HUES6 (cell line): ENCODE data around the gene ZBTB16.

Source experiments
- H3K27ac ChIP-seq: 2 replicates; pipeline ENCODE4 v1.7.0; 2013; ENCODE audit warnings: low read depth, mild to moderate bottlenecking, low read length, inconsistent platforms
- H3K27me3 ChIP-seq: 2 replicates; pipeline ENCODE4 v1.6.1; 2013; ENCODE audit warnings: low read length; ENCODE audit not compliant: control insufficient read depth, insufficient read depth
- H3K36me3 ChIP-seq: 2 replicates; pipeline ENCODE4 v1.6.1; 2013; ENCODE audit warnings: low read length; ENCODE audit not compliant: control insufficient read depth, insufficient read depth
- H3K4me1 ChIP-seq: 2 replicates; pipeline ENCODE4 v1.6.1; 2013; ENCODE audit warnings: low read length; ENCODE audit not compliant: control insufficient read depth, insufficient read depth
- H3K4me3 ChIP-seq: 2 replicates; pipeline ENCODE4 v1.5.1; 2013; ENCODE audit warnings: low read depth, low read length
- H3K9ac ChIP-seq: one replicate; pipeline ENCODE4 v1.6.1; 2013; ENCODE audit warnings: mild to moderate bottlenecking, low read length
- H3K9me3 ChIP-seq: 2 replicates; pipeline ENCODE4 v1.6.1; 2013; ENCODE audit warnings: low read depth, low read length; ENCODE audit not compliant: control insufficient read depth, insufficient read depth

The ZBTB16 gene

DNA sequence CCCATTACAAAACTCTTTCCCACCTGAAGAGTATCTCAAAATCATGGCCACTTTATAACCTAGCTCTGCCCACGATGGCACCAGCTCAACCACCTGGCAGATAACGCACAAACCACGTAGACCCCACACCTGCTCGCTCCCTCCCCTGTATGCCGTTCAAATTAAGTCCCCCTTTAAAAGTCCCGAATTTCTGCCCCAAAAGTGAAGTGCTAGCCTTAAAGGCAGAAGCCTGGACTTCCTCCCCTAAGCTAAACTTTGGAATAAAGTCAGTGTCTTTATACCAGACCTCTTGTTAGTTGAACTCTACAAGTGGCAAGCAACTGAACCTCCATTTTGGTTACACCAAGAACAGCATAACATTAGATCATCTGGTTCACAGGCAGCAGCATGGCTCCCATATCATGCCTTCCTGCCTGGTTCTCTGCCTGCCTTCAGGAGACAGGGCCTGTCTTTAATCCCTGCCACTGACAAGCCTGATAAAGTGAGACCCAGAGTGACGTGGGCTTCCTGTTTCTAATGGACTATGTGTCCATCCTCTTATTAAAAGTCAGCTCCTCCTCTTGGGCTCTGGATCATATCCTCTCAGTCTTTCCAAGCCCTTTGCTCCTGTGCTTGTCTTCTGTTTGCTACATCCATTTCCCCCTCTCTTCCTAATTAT is 204.1 kb downstream of the ZBTB16 start:
- H3K9ac ChIP-seq, result no peak overlapping the region
- no peaks in the 10 kb centered on the region for H3K9me3 ChIP-seq
- no peaks in the 10 kb centered on the region for H3K36me3 ChIP-seq
- H3K4me1 ChIP-seq, result peaks cover 11% of the 10 kb centered on the region; the same call in 1 of the 2 replicates
- H3K27ac ChIP-seq, result no peak overlapping the region
- H3K27me3 ChIP-seq, result no peaks in the 10 kb centered on the region
- no peak overlapping the region for H3K4me3 ChIP-seq

DNA sequence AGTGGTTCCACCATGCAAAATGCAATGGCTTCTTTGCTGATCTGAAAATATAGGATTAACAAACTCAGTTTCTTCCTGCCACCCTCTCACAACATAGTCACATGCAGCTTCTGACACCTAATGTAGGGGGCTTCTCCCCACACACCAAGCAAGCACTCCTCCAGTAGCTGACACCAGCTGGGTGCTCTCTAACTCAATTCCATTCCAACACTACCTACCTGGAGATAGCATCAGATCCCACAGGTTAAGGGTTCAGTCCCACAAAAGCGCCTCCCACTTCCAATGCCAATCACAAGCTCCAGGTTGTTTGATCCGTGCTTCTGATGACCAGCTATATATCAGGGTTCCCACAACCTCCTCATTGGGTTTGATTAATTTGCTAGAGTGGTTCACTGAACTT is 204.9 kb downstream of the ZBTB16 start:
- Histone ChIP-seq H3K27me3 (no peaks in the 10 kb centered on the region), H3K36me3 (no peaks in the 10 kb centered on the region), H3K9ac (no peak overlapping the region)

DNA sequence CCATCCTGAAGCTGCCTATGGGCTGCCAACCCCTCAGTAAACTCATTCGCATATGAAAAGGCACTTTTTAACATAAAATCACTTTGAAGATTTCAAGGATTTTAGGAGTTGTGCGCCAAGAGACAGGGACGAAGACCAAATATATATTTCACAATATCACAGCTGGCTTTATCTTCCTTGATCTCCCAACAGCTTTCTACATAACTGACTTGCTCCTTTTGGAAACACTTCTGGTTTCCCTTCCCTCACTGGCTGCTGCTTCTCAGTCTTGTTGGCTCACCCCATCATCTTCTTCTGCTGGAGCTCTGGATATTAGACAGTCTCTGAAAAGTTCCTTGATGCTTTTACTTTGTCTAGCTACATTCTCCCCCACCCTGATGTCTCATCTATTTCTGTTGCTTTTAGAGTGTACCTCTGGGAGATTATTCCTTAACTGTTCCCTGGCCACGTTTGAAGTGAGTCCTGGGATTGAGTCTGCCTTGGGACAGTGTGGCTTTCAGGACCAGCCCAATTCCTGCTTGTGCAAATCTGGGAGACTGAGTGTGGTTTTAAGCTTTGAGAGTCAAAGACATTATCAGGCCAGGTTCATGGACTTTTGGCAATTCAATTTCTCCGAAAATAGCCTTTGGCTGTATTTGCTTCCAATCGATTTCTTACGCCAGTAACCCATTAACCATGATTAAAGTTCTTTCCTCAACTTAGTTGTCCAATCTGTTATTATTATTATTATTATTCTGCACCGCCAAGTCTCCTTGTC is 205.8 kb downstream of the ZBTB16 start:
- Histone ChIP-seq H3K27me3 (no peaks in the 10 kb centered on the region), H3K4me1 (peaks cover 11% of the 10 kb centered on the region; the same call in 1 of the 2 replicates), H3K4me3 (no peak overlapping the region), H3K9me3 (no peaks in the 10 kb centered on the region; the same call in 1 of the 2 replicates), H3K36me3 (no peaks in the 10 kb centered on the region), H3K27ac (no peak overlapping the region), H3K9ac (no peak overlapping the region)

More for the DNA sequence above, 204.9 kb downstream of the ZBTB16 start:
- no peak overlapping the region for H3K27ac ChIP-seq
- peaks cover 11% of the 10 kb centered on the region; the same call in 1 of the 2 replicates for H3K4me1 ChIP-seq
- H3K4me3 ChIP-seq, result no peak overlapping the region
- no peaks in the 10 kb centered on the region for H3K9me3 ChIP-seq

DNA sequence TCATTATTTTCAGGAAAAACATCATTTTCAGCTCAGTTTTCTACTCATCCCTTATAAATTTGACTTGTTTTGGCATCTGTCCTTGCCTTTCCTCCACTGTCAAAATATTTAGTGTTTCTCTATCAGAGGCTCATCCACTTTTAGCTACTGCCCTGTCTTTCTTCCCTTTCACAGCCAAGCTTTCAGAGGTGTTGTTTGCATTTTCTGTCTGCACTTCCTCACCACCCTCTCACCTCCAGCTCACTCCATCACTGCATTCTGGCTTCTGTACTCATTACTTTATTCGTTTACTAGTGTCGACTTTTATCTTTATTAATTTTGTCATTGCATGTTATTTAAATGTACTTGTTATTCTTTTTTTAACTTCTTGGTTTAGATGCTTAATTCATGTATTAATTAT is 210.0 kb downstream of the ZBTB16 start:
- peaks cover 3% of the 10 kb centered on the region for H3K27me3 ChIP-seq
- no peak overlapping the region for H3K4me3 ChIP-seq
- no peak overlapping the region for H3K27ac ChIP-seq
- H3K9me3 ChIP-seq, result no peaks in the 10 kb centered on the region; the same call in 1 of the 2 replicates
- no peak overlapping the region for H3K9ac ChIP-seq
- H3K4me1 ChIP-seq, result peaks cover 9% of the 10 kb centered on the region; the same call in 1 of the 2 replicates
- no peaks in the 10 kb centered on the region for H3K36me3 ChIP-seq

DNA sequence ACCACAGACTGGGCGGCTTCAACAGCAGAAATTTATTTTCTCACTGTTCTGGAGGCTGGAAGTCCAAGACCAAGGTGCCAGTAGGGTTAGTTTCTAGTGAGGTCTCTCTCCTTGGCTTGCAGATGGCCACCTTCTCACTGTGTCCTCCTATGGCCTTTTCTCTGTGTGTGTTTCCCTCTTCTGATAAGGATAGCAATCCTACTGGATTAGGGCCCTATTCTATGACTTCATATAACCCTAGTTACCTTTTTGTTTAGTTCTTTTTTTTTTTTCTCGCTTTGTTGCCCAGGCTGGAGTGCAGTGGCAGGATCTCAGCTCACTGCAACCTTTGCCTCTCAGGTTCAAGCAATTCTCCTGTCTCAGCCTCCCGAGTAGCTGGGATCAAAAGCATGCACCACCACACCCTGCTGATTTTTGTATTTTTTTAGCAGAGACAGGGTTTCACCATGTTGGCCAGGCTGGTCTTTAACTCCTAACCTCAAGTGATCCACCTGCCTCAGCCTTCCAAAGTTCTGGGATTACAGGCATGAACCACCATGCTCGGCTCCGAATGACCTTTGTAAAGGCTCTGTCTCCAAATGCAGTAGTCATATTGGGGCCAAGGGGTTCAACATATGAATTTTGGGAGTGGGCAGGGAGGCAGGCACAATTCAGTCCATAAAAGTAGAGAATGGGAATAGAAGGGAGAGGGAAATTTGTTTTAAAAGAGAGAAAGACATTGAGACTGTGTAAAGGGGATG is 211.2 kb downstream of the ZBTB16 start:
- H3K27ac ChIP-seq, result no peak overlapping the region
- no peaks in the 10 kb centered on the region for H3K36me3 ChIP-seq
- no peaks in the 10 kb centered on the region; the same call in 1 of the 2 replicates for H3K9me3 ChIP-seq
- H3K4me1 ChIP-seq, result no peaks in the 10 kb centered on the region
- no peak overlapping the region for H3K4me3 ChIP-seq
- H3K9ac ChIP-seq, result no peak overlapping the region
- H3K27me3 ChIP-seq, result peaks cover 15% of the 10 kb centered on the region

DNA sequence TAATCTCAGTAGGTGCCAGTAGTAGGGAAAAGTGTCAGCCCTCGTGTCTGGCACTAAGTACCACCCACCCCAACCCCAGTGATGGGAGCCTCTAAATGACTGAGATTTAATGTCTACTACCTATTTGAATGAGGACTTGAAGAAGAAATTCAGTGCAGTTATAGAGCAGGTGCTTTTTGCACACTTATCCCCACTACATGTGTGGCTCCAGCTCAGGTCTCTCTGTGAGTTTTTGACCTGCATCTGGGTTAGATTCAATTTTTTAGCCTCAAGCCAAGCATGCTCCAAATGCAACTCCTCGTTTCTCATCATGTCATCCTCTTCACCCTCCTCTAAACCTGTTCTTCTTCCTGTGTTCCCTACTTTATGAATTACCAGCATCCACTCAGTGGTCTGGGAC is 211.8 kb downstream of the ZBTB16 start:
- Histone ChIP-seq H3K27ac (no peak overlapping the region), H3K27me3 (peaks cover 16% of the 10 kb centered on the region), H3K4me3 (no peak overlapping the region), H3K4me1 (no peaks in the 10 kb centered on the region), H3K9me3 (no peaks in the 10 kb centered on the region; the same call in 1 of the 2 replicates), H3K36me3 (no peaks in the 10 kb centered on the region), H3K9ac (no peak overlapping the region)

DNA sequence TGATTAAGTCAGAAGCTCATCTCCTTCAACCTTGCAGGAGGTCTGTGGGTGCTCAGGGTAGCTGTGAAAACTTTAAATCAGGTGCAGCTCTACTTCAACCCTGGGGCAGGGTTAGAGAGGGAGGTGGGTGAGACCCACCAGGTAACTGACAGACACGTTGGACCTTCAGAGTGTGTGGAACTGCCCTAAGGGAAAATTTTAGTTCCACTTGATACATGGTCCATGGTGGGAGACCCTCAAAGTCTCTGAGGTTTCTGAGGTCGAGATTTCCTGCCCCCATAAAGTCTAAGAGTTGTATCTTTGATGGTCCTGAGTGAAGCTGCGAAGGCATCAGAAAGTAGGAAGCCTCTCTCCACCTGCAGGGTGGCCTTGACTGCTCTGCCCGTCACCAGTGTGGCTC is 212.8 kb downstream of the ZBTB16 start:
- H3K27me3 ChIP-seq, result peaks cover 16% of the 10 kb centered on the region
- no peaks in the 10 kb centered on the region for H3K36me3 ChIP-seq
- H3K4me1 ChIP-seq, result no peaks in the 10 kb centered on the region
- H3K27ac ChIP-seq, result no peak overlapping the region
- H3K9me3 ChIP-seq, result no peaks in the 10 kb centered on the region; the same call in 1 of the 2 replicates
- no peak overlapping the region for H3K9ac ChIP-seq
- no peak overlapping the region for H3K4me3 ChIP-seq

DNA sequence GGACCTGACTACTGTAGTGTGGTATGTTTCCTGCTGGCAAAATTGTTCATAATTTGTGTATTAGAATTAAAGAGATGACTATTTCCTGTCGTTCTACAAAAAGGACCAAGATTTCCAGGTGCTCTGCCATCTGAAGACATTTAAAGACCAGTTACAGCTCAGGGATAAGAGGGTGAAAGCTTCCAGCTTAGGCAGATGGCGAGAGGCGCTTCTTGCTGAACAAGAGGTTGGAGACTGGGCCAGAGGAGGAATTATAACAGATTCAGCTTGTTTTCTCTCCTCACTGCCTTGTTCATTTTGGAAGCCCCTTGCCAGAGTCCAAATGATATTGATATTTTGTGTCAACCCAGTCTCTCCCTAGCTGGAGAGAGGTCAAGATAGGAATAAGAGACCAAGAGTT is 213.6 kb downstream of the ZBTB16 start:
- H3K4me1 ChIP-seq, result no peaks in the 10 kb centered on the region
- H3K9ac ChIP-seq, result no peak overlapping the region
- peaks cover 16% of the 10 kb centered on the region for H3K27me3 ChIP-seq
- no peaks in the 10 kb centered on the region for H3K36me3 ChIP-seq
- no peak overlapping the region for H3K27ac ChIP-seq
- no peaks in the 10 kb centered on the region; the same call in 1 of the 2 replicates for H3K9me3 ChIP-seq
- no peak overlapping the region for H3K4me3 ChIP-seq

DNA sequence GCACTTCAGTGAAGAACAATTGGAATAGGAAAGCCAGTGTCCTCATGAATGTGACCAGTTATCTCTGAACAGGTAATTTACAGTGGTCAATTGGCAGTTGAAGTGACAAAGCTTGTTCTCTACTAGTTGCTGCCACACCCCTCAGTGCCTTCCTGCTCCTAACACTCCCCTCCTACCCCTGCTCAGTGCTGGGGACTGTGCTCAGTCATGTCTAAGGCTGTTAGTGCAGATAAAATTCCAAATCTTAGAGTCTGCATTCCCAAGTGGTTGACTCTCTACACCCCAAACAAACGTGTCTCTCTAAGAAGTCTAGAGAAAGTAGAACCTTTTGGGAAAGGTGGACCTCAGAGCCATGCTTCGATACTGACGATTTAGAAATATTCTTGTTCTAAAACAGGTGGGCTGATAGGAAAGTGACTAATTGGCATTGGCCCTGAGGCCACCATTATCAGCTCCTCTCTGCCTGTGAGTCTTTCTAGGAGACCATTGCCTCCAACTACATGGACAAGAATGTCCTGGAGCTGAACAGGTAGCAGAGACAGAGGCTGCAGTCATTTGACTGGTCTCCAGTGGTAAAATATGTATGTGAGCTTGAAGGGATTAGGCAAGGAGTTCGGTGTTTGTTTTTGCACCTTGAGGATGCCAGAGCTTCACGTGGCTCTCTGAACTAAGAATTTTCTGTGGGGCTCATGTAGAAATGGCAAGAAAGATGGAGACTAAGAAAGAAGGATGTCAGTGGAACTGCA is 214.6 kb downstream of the ZBTB16 start:
- no peak overlapping the region for H3K4me3 ChIP-seq
- no peaks in the 10 kb centered on the region for H3K36me3 ChIP-seq
- H3K4me1 ChIP-seq, result no peaks in the 10 kb centered on the region
- H3K27me3 ChIP-seq, result peaks cover 16% of the 10 kb centered on the region
- no peak overlapping the region for H3K27ac ChIP-seq
- no peak overlapping the region for H3K9ac ChIP-seq
- no peaks in the 10 kb centered on the region; the same call in 1 of the 2 replicates for H3K9me3 ChIP-seq

DNA sequence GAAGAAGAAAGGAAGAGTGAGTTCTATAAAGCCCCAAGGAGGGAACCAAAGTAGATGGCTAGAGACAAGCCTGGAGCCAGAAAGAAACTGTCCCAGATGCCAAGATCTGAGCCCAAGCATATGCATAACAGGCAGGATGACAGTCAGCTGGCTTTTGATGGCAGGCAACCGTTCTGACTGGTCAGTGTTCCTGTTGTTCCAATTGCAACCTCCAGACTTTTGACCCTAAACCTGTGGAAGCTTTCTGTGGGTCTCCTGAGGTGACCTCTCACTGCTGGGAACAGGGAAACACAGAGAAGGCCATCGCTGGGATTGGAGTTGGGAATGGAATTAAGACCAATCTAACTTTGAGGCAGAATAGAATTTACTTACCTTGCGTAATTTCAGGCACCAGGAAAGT is 215.1 kb downstream of the ZBTB16 start:
- Histone ChIP-seq H3K9ac (no peak overlapping the region), H3K27me3 (peaks cover 16% of the 10 kb centered on the region), H3K4me3 (no peak overlapping the region), H3K36me3 (no peaks in the 10 kb centered on the region), H3K27ac (no peak overlapping the region), H3K9me3 (no peaks in the 10 kb centered on the region; the same call in 1 of the 2 replicates), H3K4me1 (no peaks in the 10 kb centered on the region)
